ENCODE data around the gene LAMA1.
A peak's percentile ranks its signal among the peaks of the same experiment; 100 is the strongest.

LAMA1 gene

GRCh38 chr18:7002107-7002506, 115.5 kb downstream of the LAMA1 start:
- TF ChIP-seq CTCF (IDR thresholded peaks at IDR 0.05; ENCODE audit: insufficient read depth, low read depth, low read length, missing control alignments): no peak
- no peak overlapping the region for H3K4me3 ChIP-seq (ENCODE audit: low read length)
- DNase-seq (ENCODE audit: low read depth): no peak

GRCh38 chr18:7000484-7001096, 117.0 kb downstream of the LAMA1 start:
- peak; percentile 80 for TF ChIP-seq CTCF (IDR thresholded peaks at IDR 0.05; ENCODE audit: insufficient read depth, low read depth, low read length, missing control alignments)
- peak; percentile 56 for DNase-seq (ENCODE audit: low read depth)
- H3K4me3 ChIP-seq (ENCODE audit: low read length): no peak overlapping the region

- H3K4me3 ChIP-seq (ENCODE audit: low read length): no peak overlapping the region
- no peak for DNase-seq (ENCODE audit: low read depth)
- no peak for TF ChIP-seq CTCF (IDR thresholded peaks at IDR 0.05; ENCODE audit: insufficient read depth, low read depth, low read length, missing control alignments)
Measured at GRCh38 chr18:6997808-6998207, 119.8 kb downstream of the LAMA1 start.

- TF ChIP-seq CTCF (IDR thresholded peaks at IDR 0.05; ENCODE audit: insufficient read depth, low read depth, low read length, missing control alignments): no peak
- peak; percentile 94 for DNase-seq (ENCODE audit: low read depth)
- no peak overlapping the region for H3K4me3 ChIP-seq (ENCODE audit: low read length)
Measured at GRCh38 chr18:6994771-6995430, 122.7 kb downstream of the LAMA1 start.

GRCh38 chr18:6994056-6994770, 123.4 kb downstream of the LAMA1 start:
- DNase-seq (ENCODE audit: low read depth): peak; percentile 94
- no peak overlapping the region for H3K4me3 ChIP-seq (ENCODE audit: low read length)
- TF ChIP-seq CTCF (IDR thresholded peaks at IDR 0.05; ENCODE audit: insufficient read depth, low read depth, low read length, missing control alignments): no peak

GRCh38 chr18:6992761-6993160, 124.8 kb downstream of the LAMA1 start:
- TF ChIP-seq CTCF (IDR thresholded peaks at IDR 0.05; ENCODE audit: insufficient read depth, low read depth, low read length, missing control alignments): no peak
- H3K4me3 ChIP-seq (ENCODE audit: low read length): no peak overlapping the region
- no peak for DNase-seq (ENCODE audit: low read depth)

Measured in epithelial cell of esophagus (primary cell).